ENCODE results near the gene CLEC2A. TPM values are rescaled to one million over a fixed set of nuclear protein-coding genes. Genes with fewer than 3 reads are reported as not detected.

The CLEC2A gene
- total and polyA plus RNA-seq, 2 donors (not counting 3 experiments of a cell fraction or from before 2014, with no cell fraction given), result not detected

- Histone ChIP-seq H3K79me2 (ENCODE audit: control insufficient read depth, insufficient read depth, low read length) (no peaks in the 10 kb centered on the region), H3K36me3 (ENCODE audit: control insufficient read depth in 2 of 2, extremely low read depth in 1 of 2, insufficient read depth in 2 of 2, low read length in 2 of 2) (no peaks in the 10 kb centered on the region), H3K9me1 (replicated peaks; ENCODE audit: control insufficient read depth, extremely low read depth, insufficient read depth, low read length) (no peaks in the 10 kb centered on the region), H3K4me3 (replicated peaks in 1 of 3; ENCODE audit: insufficient read depth in 1 of 3, low read depth in 1 of 3, low read length in 3 of 3) (no peak within 1 kb of the TSS), H3K27ac (ENCODE audit: insufficient read depth, low read depth, low read length) (no peak within 1 kb of the TSS), H3K27me3 (ENCODE audit: control insufficient read depth in 2 of 2, insufficient read depth in 2 of 2, low read length in 2 of 2) (peaks cover 3 to 5% of the 10 kb centered on the region in 2 experiments), H4K20me1 (replicated peaks; ENCODE audit: control insufficient read depth, extremely low read depth, insufficient read depth, low read length) (no peaks in the 10 kb centered on the region), H3K4me1 (ENCODE audit: control insufficient read depth, extremely low read depth, insufficient read depth, low read length) (no peaks in the 10 kb centered on the region), H3K9ac (replicated peaks; ENCODE audit: extremely low read depth, insufficient read depth, low read length) (no peak within 1 kb of the TSS), H3K9me3 (replicated peaks; ENCODE audit: control insufficient read depth, insufficient read depth, low read length) (no peaks in the 10 kb centered on the region), H2AFZ (ENCODE audit: low read depth, low read length) (no peak within 1 kb of the TSS), H3K4me2 (ENCODE audit: insufficient read depth, low read length) (no peak within 1 kb of the TSS)
- dilution Hi-C loops (cut with MboI; ENCODE audit: extremely low pct_ligation_motif_present, low sequenced_read_pairs) (no loop called here), intact Hi-C loops (cut with micrococcal nuclease) (no loop called here)
- ChIA-PET CTCF (interaction anchor here (1.2 kb wide), 1 partner anchor 31 kb away, joined by 4 read pairs; no protein-coding TSS in a partner anchor), POLR2A (no interaction called here)
- DNase-seq (ENCODE audit: low read depth, low spot score), result no peak
- TF ChIP-seq GATA2 (IDR thresholded peaks at IDR 0.05; ENCODE audit: insufficient read depth, insufficient read length, low read depth, low read length) (no peak), EZH2 (IDR thresholded peaks at IDR 0.05; ENCODE audit: borderline replicate concordance, low read depth, low read length, severe bottlenecking) (no peak), JUN (IDR thresholded peaks at IDR 0.05; ENCODE audit: borderline replicate concordance, insufficient read depth, insufficient read length, low read depth) (no peak)
- FAIRE-seq, result no peak
- BruUV-seq (replicated peaks), result no TSS peak
Observed at GRCh38 chr12:9971181-9971580, 39.0 kb upstream of the CLEC2A start, which contains the start of gene CLEC12A. Gene CLEC12A (plus strand): TSS chr12:9971409. CDS start chr12:9971597, 188 bp downstream.

DNA sequence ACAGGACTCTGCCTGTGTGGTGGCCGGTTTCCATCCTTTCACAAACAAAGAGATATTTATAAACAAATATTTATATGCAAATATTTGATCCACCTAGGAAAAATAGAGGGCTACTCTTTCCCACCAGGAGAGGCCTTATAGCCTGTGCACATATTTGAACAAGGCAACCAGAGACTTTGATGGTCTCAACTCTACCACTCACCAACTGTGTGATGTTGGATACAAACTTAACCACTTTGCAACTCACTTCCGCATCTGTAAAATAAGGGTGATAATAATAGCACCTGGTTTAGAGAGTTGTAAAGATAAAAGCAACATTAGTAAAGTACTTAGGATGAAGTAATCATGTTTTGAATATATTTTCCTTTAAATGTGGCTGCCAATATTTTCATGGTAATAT lies 37.5 kb upstream of the CLEC2A start:
- DNase-seq (ENCODE audit: low read depth, low spot score), result no peak
- no peak overlapping the region for H3K4me3 ChIP-seq (replicated peaks in 1 of 3; ENCODE audit: insufficient read depth in 1 of 3, low read depth in 1 of 3, low read length in 3 of 3)
- no peak for TF ChIP-seq POLR2A (IDR thresholded peaks at IDR 0.05; ENCODE audit: low read depth, low read length)
- no peak for TF ChIP-seq MYC (IDR thresholded peaks at IDR 0.05; ENCODE audit: low read depth, low read length)
- TF ChIP-seq EZH2 (IDR thresholded peaks at IDR 0.05; ENCODE audit: borderline replicate concordance, low read depth, low read length, severe bottlenecking), result no peak
- TF ChIP-seq, protein P1, sequence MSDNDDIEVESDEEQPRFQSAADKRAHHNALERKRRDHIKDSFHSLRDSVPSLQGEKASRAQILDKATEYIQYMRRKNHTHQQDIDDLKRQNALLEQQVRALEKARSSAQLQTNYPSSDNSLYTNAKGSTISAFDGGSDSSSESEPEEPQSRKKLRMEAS (IDR thresholded peaks at IDR 0.05; ENCODE audit: insufficient read depth, insufficient read length), result no peak
- no peak for TF ChIP-seq FOS (IDR thresholded peaks at IDR 0.05; ENCODE audit: borderline replicate concordance, insufficient read depth, low read length)
- TF ChIP-seq JUN (IDR thresholded peaks at IDR 0.05; ENCODE audit: borderline replicate concordance, insufficient read depth, insufficient read length, low read depth), result no peak
- no peak for TF ChIP-seq POLR2AphosphoS5 (IDR thresholded peaks at IDR 0.05; ENCODE audit: insufficient read depth, low read depth, low read length)
- TF ChIP-seq GATA2 (IDR thresholded peaks at IDR 0.05; ENCODE audit: insufficient read depth, insufficient read length, low read depth, low read length), result no peak
- TF ChIP-seq CTCF (IDR thresholded peaks at IDR 0.05; ENCODE audit: extremely low read depth in 1 of 2, insufficient read depth in 1 of 2, low read depth in 1 of 2, low read length in 2 of 2), result no peak
- no peaks in the 10 kb centered on the region for H3K4me1 ChIP-seq (ENCODE audit: control insufficient read depth, extremely low read depth, insufficient read depth, low read length)
- H3K9me3 ChIP-seq (replicated peaks; ENCODE audit: control insufficient read depth, insufficient read depth, low read length), result no peaks in the 10 kb centered on the region
- H3K27ac ChIP-seq (ENCODE audit: insufficient read depth, low read depth, low read length), result no peak overlapping the region
- H3K36me3 ChIP-seq (ENCODE audit: control insufficient read depth in 2 of 2, extremely low read depth in 1 of 2, insufficient read depth in 2 of 2, low read length in 2 of 2), result no peaks in the 10 kb centered on the region
- H2AFZ ChIP-seq (ENCODE audit: low read depth, low read length), result no peak overlapping the region
- no peak overlapping the region for H3K9ac ChIP-seq (replicated peaks; ENCODE audit: extremely low read depth, insufficient read depth, low read length)
- ChIA-PET POLR2A (no interaction called here), CTCF (interaction anchor here (0.9 to 1.8 kb wide), 3 partner anchors 9 to 193 kb away, joined by 3 to 4 read pairs (median 3); no protein-coding TSS in a partner anchor)
- dilution Hi-C loops (cut with MboI; ENCODE audit: extremely low pct_ligation_motif_present, low sequenced_read_pairs) (no loop called here), intact Hi-C loops (cut with micrococcal nuclease) (no loop called here)
- FAIRE-seq, result no peak
- no peaks in the 10 kb centered on the region for H3K79me2 ChIP-seq (ENCODE audit: control insufficient read depth, insufficient read depth, low read length)
- BruUV-seq (replicated peaks), result no TSS peak
- H4K20me1 ChIP-seq (replicated peaks; ENCODE audit: control insufficient read depth, extremely low read depth, insufficient read depth, low read length), result no peaks in the 10 kb centered on the region
- no peak overlapping the region for H3K4me2 ChIP-seq (ENCODE audit: insufficient read depth, low read length)
- no peaks in the 10 kb centered on the region for H3K9me1 ChIP-seq (replicated peaks; ENCODE audit: control insufficient read depth, extremely low read depth, insufficient read depth, low read length)
- peaks cover 2 to 5% of the 10 kb centered on the region in 2 experiments for H3K27me3 ChIP-seq (ENCODE audit: control insufficient read depth in 2 of 2, insufficient read depth in 2 of 2, low read length in 2 of 2)
